Stimulated activated CD8-positive, alpha-beta memory T cell treated with anti-CD3 and anti-CD28 coated beads, Interleukin-2, amount 100 ng/mL, for 48 hours (primary cell): ENCODE measurements around the gene EPS15.
"Not testable (repeated sequence)": the region's sequence is repeated elsewhere in the genome, so short reads cannot be mapped to it uniquely, and the experiment has no call there.

ENCODE experiments used
- DNase-seq, 2 donors: peaks; one replicate each; pipeline ENCODE4 v3.0.0-alpha.2; 2020; ENCODE audit warnings: low read depth in 2 of 2

The EPS15 gene

DNA sequence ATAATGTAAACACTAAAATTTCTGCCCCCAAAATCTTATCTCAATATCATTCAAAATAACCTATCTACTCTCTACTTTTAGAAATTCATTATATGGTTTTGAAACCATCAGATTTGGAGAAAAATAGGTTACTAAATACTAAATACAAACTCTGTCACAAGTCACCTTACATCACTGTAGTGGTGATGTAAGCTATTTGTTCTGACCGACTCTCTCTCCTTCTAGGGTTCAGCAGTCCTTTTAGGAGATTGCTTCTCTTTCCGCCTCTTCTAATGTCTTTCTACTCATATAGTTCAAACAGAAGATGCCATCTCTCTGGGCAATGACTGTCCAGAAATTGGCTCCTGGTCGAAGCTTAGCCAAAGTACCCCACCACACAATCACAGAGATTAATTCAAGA, 93.1 kb downstream of the EPS15 start:
- no peak for DNase-seq

DNA sequence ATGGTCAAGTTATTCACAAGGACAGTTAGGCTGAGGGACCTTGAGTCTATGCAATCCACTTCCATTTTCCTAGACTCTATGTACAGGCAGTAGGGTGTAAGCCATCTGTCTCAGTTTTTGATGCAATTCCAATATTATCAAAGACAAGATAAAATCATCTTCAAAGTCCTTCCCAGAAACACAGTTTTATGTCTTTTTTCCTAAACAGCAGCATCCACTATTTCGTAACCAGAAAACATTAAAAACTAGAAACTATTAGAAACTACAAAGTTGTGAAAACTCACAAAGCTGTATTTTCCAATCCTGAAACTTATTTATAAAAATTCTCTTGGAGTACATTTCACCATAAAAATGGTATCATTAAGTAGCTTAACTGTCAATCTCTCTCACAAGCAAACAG, 93.8 kb downstream of the EPS15 start:
- no peak for DNase-seq

- DNase-seq = no peak
Observed at GRCh38 chr1:51423073-51423821, 95.8 kb downstream of the EPS15 start.

- DNase-seq = no peak
Observed at GRCh38 chr1:51422367-51423072, 96.5 kb downstream of the EPS15 start.

DNA sequence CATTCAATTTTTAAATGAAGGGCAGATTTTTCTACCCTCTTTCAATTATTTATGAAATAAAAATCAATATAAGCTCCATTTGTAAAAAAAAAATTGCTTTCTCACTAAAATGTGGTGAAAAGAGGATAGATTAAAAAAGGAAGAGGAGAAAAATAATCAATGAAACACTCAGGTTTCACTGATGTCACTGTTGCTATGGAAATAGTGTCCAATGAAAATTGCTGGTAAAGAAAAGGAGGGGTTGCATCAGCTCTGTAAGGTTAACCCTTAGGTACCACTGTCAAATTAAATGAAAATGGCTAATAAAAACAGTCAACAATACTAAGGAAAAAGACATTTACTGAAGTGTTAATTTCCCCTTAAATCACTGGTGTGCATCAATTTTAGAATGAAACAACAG, 97.1 kb downstream of the EPS15 start:
- DNase-seq = no peak

DNA sequence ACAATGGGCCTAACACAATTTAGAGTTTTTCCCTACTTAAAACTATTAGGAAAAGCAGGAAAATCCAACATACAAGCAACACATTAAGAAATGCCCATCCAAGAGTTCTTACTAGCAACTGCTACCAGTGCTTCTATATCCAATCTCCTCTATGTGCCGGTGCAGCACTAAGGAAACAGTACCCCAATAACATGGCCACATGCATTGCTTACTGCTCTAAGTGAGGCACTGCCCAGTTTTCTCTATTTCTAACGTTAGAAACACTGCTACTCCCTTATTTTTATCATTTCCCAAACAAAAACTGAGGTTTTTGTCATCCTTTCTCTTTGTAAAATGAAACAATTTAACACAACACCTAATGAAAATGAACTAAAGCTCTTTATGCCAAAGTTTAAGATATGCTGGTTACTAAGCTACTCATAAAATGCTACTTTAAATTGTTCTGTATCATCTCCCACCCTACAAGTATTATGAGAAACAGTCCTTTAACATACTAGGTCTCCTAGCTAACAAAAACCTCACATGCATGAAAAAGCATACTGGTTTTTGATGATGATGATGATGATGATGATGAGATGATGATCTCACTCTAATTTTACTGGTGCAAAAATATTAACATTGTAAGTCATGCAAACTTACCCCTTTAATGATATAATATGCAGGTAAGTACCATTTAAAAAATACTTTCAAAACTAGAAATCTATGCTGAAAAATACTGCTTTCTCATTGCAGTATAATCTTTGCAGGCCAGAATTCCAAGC, 98.0 kb downstream of the EPS15 start:
- no peak for DNase-seq

DNA sequence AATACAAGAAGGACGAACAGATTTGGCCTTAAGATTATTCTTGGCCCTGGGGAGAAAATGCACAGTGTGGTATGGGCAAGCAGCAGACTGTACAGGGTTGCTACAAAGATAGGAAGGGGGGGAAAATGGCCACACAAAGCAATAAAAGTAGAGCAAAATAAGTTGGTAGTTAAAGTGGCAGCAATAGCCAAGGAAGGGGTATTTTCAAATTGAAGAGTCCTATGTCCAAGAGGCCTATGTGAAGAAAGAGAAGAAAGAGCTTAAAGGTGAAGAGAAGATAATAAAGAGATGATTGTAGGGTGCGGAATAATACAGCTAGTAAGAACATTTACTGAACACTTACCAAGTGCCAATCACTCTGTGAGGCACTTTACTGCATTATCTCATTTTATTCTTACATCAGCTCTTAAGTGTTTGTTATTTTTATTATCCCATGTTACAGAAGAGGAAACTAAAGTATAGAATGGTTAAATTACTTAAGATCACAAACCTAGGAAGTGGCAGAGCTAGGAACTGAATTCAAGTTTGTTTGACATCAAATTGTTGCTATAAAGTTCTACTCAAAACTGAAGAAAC, 100.6 kb downstream of the EPS15 start:
- no peak for DNase-seq

DNA sequence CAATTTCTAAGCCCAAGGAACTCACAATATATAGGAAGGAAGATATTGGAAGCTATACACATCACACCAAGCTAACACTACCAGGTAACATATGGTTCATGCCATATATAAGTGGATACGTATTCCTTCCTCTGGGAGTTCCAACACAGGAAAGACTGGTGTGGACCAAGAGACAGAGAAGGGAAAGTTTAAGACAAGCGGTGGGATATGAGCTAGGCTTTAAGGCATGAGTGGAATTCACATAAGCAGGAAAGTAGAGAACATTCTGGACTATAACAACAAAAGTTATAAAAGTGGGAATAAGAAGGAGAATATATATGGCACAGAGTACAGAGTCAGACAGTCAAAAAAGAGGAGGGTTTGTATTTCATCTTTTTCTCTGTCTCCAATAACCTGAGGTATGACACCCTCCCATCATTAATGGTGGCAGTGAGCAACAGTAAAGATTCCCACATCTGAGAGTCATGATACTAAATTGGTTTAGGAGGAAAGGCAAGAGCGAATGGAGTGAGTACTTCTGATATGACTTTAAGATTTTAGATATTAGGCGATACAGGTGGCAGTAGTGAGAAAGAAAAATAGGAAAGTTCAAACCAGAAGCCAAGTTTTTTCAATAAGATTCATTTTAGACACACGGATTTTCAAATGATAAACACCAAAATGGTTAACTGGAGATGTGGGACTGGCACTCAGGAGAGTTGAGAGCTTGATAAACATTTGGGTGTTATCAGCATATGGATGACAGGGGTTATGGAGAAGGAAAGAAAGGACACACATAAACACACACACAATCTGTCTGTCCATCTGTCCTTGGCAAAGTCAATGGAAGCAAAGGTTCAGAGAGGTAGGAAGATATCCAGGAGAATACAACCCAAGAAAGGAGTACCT, 101.3 kb downstream of the EPS15 start:
- DNase-seq = no peak

- DNase-seq = no peak
Observed at GRCh38 chr1:51416910-51417309, 102.2 kb downstream of the EPS15 start.

GRCh38 chr1:51415963-51416362, 103.1 kb downstream of the EPS15 start:
- no peak for DNase-seq

DNA sequence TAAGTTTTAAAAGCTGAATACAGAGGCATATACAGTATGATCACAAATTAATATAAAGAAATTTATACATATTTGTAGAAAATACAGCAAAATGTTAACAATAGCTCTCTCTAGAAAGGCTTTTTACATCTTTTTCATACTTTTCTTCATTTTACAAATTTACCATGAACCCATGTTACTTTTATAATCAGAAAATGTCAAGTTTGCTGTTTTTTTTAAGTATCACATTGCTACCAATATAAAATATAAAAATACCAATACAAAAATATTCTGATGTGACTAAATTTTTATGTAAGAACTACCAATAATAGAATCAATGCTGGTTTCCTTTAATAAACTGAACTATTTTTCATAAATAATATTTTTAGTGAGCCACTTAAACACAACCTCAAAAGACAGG, 104.3 kb downstream of the EPS15 start:
- DNase-seq = no peak

DNA sequence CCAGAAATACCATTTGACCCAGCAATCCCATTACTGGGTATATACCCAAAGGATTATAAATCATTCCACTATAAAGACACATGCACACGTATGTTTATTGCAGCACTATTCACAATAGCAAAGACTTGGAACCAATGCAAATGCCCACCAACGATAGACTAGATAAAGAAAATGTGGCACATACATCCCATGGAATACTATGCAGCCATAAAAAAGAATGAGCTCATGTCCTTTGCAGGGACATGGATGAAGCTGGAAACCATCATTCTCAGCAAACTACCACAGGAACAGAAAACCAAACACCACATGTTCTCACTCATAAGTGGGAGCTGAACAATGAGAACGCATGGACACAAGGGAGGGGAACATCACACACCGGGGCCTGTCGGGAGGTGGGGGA, 107.2 kb downstream of the EPS15 start:
- not testable (repeated sequence) for DNase-seq

GRCh38 chr1:51410568-51411460, 108.3 kb downstream of the EPS15 start:
- DNase-seq = no peak

DNA sequence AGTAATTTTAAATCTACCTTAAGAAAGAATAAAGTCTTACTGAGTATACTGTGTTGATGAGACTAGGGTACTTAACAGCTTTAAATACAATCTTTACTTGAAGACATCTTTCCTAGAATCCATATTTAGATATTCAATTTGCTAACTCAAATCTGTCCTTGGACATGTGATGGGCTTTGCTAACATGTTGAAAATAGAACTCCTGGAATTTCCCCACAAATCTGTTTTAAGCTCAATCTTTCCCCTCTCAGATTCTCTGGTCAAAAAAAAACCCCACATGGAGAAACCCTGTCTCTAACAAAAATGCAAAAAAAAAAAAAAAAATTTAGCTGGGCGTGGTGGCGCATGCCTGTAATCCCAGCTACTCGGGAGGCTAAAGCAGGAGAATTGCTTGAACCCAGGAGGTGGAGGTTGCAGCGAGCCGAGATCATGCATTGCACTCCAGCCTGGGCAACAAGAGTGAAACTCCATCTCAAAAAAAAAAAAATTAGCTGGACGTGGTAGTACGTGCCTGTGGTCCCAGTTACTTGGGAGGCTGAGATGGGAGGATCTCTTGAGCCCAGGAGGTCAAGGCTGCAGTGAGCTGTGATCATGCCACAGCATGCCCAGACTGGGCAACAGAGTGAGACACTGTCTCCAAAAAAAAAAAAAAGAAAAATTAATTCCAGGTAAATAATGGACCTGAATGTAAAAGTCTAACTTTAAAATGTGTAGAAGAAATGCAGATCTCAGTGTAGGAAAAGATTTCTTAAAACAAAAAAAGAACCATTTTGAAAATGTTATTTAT, 109.1 kb downstream of the EPS15 start:
- not testable (repeated sequence) for DNase-seq

DNA sequence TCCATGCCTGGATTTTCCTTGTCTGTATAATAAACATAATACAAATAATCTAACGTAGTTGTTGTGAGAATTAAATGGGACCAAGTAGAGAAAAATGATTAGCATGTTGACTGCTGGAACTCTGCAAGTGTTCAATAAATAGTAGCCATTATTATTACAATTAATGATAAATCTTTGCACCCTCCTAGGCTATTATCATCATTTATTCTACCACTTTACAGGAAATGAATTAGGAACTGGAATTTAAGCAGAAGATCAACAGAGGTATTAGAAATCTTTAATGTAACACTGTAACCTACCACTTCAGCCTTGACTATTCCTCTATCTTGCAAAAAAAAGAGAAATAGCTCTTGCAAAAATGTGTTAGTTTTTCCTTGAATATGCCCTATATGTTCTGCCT, 126.8 kb downstream of the EPS15 start:
- no peak for DNase-seq

DNA sequence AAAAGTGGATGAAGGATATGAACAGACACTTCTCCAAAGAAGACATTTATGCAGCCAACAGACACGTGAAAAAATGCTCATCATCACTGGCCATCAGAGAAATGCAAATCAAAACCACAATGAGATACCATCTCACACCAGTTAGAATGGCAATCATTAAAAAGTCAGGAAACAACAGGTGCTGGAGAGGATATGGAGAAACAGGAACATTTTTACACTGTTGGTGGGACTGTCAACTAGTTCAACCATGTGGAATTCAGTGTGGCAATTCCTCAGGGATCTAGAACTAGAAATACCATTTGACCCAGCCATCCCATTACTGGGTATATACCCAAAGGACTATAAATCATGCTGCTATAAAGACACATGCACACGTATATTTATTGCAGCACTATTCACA, 128.4 kb downstream of the EPS15 start:
- DNase-seq = not testable (repeated sequence)

GRCh38 chr1:51387288-51387687, 131.8 kb downstream of the EPS15 start:
- DNase-seq = not testable (repeated sequence)

DNA sequence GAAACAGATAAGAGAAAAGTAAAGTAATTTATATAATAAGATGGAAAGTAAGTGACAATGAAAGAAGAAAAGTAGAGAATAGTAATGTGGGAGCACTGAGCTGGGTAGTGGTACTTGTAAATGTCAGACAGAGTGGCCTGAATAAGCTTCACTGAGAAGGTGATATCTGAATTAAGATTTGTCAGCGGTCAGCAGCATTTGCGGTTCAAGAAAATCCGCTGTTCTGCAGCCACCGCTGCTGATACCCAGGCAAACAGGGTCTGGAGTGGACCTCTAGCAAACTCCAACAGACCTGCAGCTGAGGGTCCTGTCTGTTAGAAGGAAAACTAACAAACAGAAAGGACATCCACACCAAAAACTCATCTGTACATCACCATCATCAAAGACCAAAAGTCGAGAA, 132.8 kb downstream of the EPS15 start:
- not testable (repeated sequence) for DNase-seq

- DNase-seq = no peak
Observed at GRCh38 chr1:51385776-51386175, 133.3 kb downstream of the EPS15 start.
